GM21447 (cell line): ENCODE results near the gene SEPTIN1.
A peak's percentile ranks its signal among the peaks of the same experiment; 100 is the strongest.

Experiments
- ATAC-seq: cut with Tn5 transposase; IDR thresholded peaks from one replicate; pipeline ENCODE4 v1.9.1; 2021; ENCODE audit not compliant: unreplicated experiment

The SEPTIN1 gene

GRCh38 chr16:30377050-30377811 is 5.1 kb downstream of the SEPTIN1 start:
- ATAC-seq, result no peak

GRCh38 chr16:30376461-30376902 is 5.9 kb downstream of the SEPTIN1 start:
- no peak for ATAC-seq

GRCh38 chr16:30375864-30376263 is 6.5 kb downstream of the SEPTIN1 start:
- no peak for ATAC-seq

- no peak for ATAC-seq
These were observed 7.8 kb downstream of the SEPTIN1 start, which contains the start of gene MYL11 for GRCh38 chr16:30374538-30374937. Gene MYL11, plus strand, starts transcription at chr16:30374802. Its CDS starts 56 bp downstream, at chr16:30374858.

- ATAC-seq, result no peak
These were observed 9.6 kb downstream of the SEPTIN1 start for GRCh38 chr16:30372725-30373124.

- ATAC-seq, result no peak
These were observed 10.2 kb downstream of the SEPTIN1 start for GRCh38 chr16:30372038-30372712.

GRCh38 chr16:30371248-30371816 is 11.0 kb downstream of the SEPTIN1 start:
- ATAC-seq, result no peak

- peak; percentile 78 for ATAC-seq
These were observed 11.7 kb downstream of the SEPTIN1 start, which contains the start of gene TBC1D10B for GRCh38 chr16:30370456-30371247. Gene TBC1D10B, minus strand, starts transcription at chr16:30370494. Its CDS starts 311 bp downstream, at chr16:30370183.

GRCh38 chr16:30369938-30370455 is 12.4 kb downstream of the SEPTIN1 start:
- ATAC-seq, result peak; percentile 3

- no peak for ATAC-seq
These were observed 13.0 kb downstream of the SEPTIN1 start for GRCh38 chr16:30369091-30369937.

GRCh38 chr16:30368792-30369090 is 13.6 kb downstream of the SEPTIN1 start:
- no peak for ATAC-seq

GRCh38 chr16:30368122-30368791 is 14.1 kb downstream of the SEPTIN1 start:
- ATAC-seq, result no peak

GRCh38 chr16:30367349-30368009 is 14.9 kb downstream of the SEPTIN1 start:
- ATAC-seq, result no peak

- ATAC-seq, result no peak
These were observed 15.8 kb downstream of the SEPTIN1 start for GRCh38 chr16:30366511-30366910.

- ATAC-seq, result no peak
These were observed 17.2 kb downstream of the SEPTIN1 start for GRCh38 chr16:30365200-30365599.

GRCh38 chr16:30361180-30361579 is 21.2 kb downstream of the SEPTIN1 start:
- ATAC-seq, result no peak

- ATAC-seq, result no peak
These were observed 22.5 kb downstream of the SEPTIN1 start for GRCh38 chr16:30359871-30360170.

- no peak for ATAC-seq
These were observed 23.1 kb downstream of the SEPTIN1 start for GRCh38 chr16:30358990-30359870.
